Panc1 (cell line): ENCODE measurements around the gene CDKN1C. TPM values are rescaled to one million over a fixed set of nuclear protein-coding genes. Genes with fewer than 3 reads are reported as not detected.

Experiments used
- ATAC-seq: fragments of 200-7000 bp; cut with Tn5 transposase; 2 replicates; pipeline ENCODE4 v1.9.1; 2020; ENCODE audit warnings: mild to moderate bottlenecking, moderate library complexity
- BruUV-seq: library from RNA; stranded (reverse); fragments of 400-500 nt; replicated peaks from 2 replicates; lab custom pipeline; 2021; lab: Mats Ljungman, UMichigan
- CTCF ChIA-PET: fragments of 300-600 bp; sonication (Branson Sonifier 250); formaldehyde crosslinking; loops from one replicate; lab custom pipeline; 2022; ENCODE audit warnings: antibody characterized with exemption; lab: Charles Lee
- POLR2A ChIA-PET: fragments of 300-600 bp; sonication (Branson Sonifier 250); formaldehyde crosslinking; loops from one replicate; lab custom pipeline; 2022; ENCODE audit warnings: antibody characterized with exemption; lab: Charles Lee
- DNase-seq: peaks from one replicate; pipeline ENCODE4 v3.0.0-alpha.2; 2010; ENCODE audit warnings: low read depth, low spot score
- H3K27ac ChIP-seq: 2 replicates; pipeline ENCODE4 v1.5.1; 2011; ENCODE audit warnings: mild to moderate bottlenecking, low read length, inconsistent platforms
- H3K27me3 ChIP-seq: fragments of 200-500 bp; sonication (Bioruptor generic); 2 replicates; pipeline ENCODE4 v1.6.0; 2014; ENCODE audit warnings: low read length, inconsistent platforms; ENCODE audit not compliant: control insufficient read depth, insufficient read depth
- H3K36me3 ChIP-seq: fragments of 200-500 bp; sonication (Bioruptor generic); 2 replicates; pipeline ENCODE4 v1.5.1; 2014; ENCODE audit warnings: inconsistent platforms, mild to moderate bottlenecking, low read length, moderate library complexity; ENCODE audit not compliant: control insufficient read depth, insufficient read depth
- H3K4me1 ChIP-seq: 2 replicates; pipeline ENCODE4 v1.5.1; 2011; ENCODE audit warnings: inconsistent platforms, mild to moderate bottlenecking, low read length, moderate library complexity; ENCODE audit not compliant: control insufficient read depth, insufficient read depth
- H3K4me3 ChIP-seq, 2 experiments: 2 replicates each; pipeline ENCODE4 v1.5.1; 2011 to 2012; ENCODE audit warnings: low read depth in 2 of 2, low read length in 2 of 2, mild to moderate bottlenecking in 2 of 2, inconsistent platforms in 1 of 2, moderate library complexity in 1 of 2
- H3K9me3 ChIP-seq: fragments of 200-500 bp; sonication (Bioruptor generic); 2 replicates; pipeline ENCODE4 v1.5.1; 2014; ENCODE audit warnings: low read depth, mild to moderate bottlenecking, inconsistent platforms, low read length, moderate library complexity; ENCODE audit not compliant: control insufficient read depth, insufficient read depth
- CTCF ChIP-seq: fragments of 450-650 bp; IDR thresholded peaks from 2 replicates; pipeline ENCODE4 v1.5.1; 2017; ENCODE audit warnings: mild to moderate bottlenecking
- POLR2AphosphoS5 ChIP-seq: IDR thresholded peaks from 2 replicates; pipeline ENCODE4 v1.6.1; 2012; ENCODE audit warnings: mild to moderate bottlenecking, low read depth, low read length, moderate library complexity
- REST ChIP-seq, 2 experiments: IDR thresholded peaks; 2 replicates each; pipeline ENCODE4 v1.6.1; 2011 to 2012; ENCODE audit warnings: low read depth in 2 of 2, control low read depth in 1 of 2, low read length in 1 of 2, mild to moderate bottlenecking in 1 of 2, moderate library complexity in 1 of 2; ENCODE audit not compliant: insufficient read depth in 1 of 2
- SIN3A ChIP-seq: IDR thresholded peaks from 2 replicates; pipeline ENCODE4 v1.6.1; 2012; ENCODE audit warnings: low read depth, mild to moderate bottlenecking, low read length, moderate library complexity, borderline replicate concordance; ENCODE audit not compliant: insufficient read depth
- TCF7L2 ChIP-seq: IDR thresholded peaks from 2 replicates; pipeline ENCODE4 v1.6.1; 2011; ENCODE audit warnings: mild to moderate bottlenecking, low read depth, low read length, inconsistent platforms
- in situ Hi-C: cut with HindIII; loops from 2 replicates; pipeline ENCODE4 v1.10.0; 2016; ENCODE audit warnings: low sequenced_read_pairs, low pct_unique_long_range_greater_than_20kb
- intact Hi-C: fragments of 100-400 bp; cut with micrococcal nuclease; formaldehyde crosslinking; loops from one replicate; pipeline ENCODE4 v1.10.0; 2022; ENCODE audit not compliant: unreplicated experiment
- total RNA-seq: library from RNA; stranded (reverse); gene quantifications from one replicate; pipeline ENCODE4 v1.2.1, GENCODE V29; 2021; ENCODE audit not compliant: unreplicated experiment

Gene CDKN1C
- total RNA-seq, 1 experiment from 2014 or later = 4.6 TPM

GRCh38 chr11:2848497-2848896 lies 37.1 kb downstream of the CDKN1C start:
- H3K36me3 ChIP-seq = no peaks in the 10 kb centered on the region
- no peak overlapping the region for H3K4me3 ChIP-seq
- POLR2A ChIA-PET = no interaction called here
- no peaks in the 10 kb centered on the region for H3K9me3 ChIP-seq
- no TSS peak for BruUV-seq
- intact Hi-C loops = no loop called here
- CTCF ChIA-PET = no interaction called here
- in situ Hi-C loops = no loop called here
- H3K4me1 ChIP-seq = no peaks in the 10 kb centered on the region; the same call in 1 of the 2 replicates
- no peak for TF ChIP-seq SIN3A
- TF ChIP-seq CTCF = no peak
- no peak for TF ChIP-seq POLR2AphosphoS5
- no peak for TF ChIP-seq REST (IDR thresholded peaks at IDR 0.05; ENCODE audit: insufficient read depth in 1 of 2, low read depth in 2 of 2, low read length in 1 of 2)
- TF ChIP-seq TCF7L2 = no peak
- H3K27me3 ChIP-seq = no peaks in the 10 kb centered on the region
- DNase-seq = no peak
- no peak overlapping the region for H3K27ac ChIP-seq
- no peak for ATAC-seq

GRCh38 chr11:2847561-2847960 lies 38.0 kb downstream of the CDKN1C start:
- ChIA-PET CTCF (no interaction called here), POLR2A (no interaction called here)
- ATAC-seq (no peak), DNase-seq (no peak)
- Histone ChIP-seq H3K4me3 (no peak overlapping the region), H3K4me1 (no peaks in the 10 kb centered on the region; the same call in 1 of the 2 replicates), H3K36me3 (no peaks in the 10 kb centered on the region), H3K9me3 (no peaks in the 10 kb centered on the region), H3K27ac (no peak overlapping the region), H3K27me3 (no peaks in the 10 kb centered on the region)
- intact Hi-C loops (no loop called here), in situ Hi-C loops (no loop called here)
- no TSS peak for BruUV-seq
- no peak for TF ChIP-seq TCF7L2
- TF ChIP-seq REST (IDR thresholded peaks at IDR 0.05; ENCODE audit: insufficient read depth in 1 of 2, low read depth in 2 of 2, low read length in 1 of 2) = no peak
- TF ChIP-seq CTCF = no peak
- no peak for TF ChIP-seq SIN3A
- no peak for TF ChIP-seq POLR2AphosphoS5
